Stimulated activated CD4-positive, alpha-beta T cell treated with anti-CD3 and anti-CD28 coated beads, Interleukin-12 subunit alpha, Interleukin-12 subunit beta, amount 100 ng/mL, for 48 hours (primary cell): ENCODE data around the gene PCNP.
A peak's percentile ranks its signal among the peaks of the same experiment; 100 is the strongest.
"Not testable (repeated sequence)": the region's sequence is repeated elsewhere in the genome, so short reads cannot be mapped to it uniquely, and the experiment has no call there.

ENCODE experiments used
- DNase-seq, 3 donors: peaks; one replicate each; pipeline ENCODE4 v3.0.0-alpha.2; 2020; ENCODE audit warnings: low read depth in 2 of 3, low spot score in 1 of 3

The PCNP gene

DNA sequence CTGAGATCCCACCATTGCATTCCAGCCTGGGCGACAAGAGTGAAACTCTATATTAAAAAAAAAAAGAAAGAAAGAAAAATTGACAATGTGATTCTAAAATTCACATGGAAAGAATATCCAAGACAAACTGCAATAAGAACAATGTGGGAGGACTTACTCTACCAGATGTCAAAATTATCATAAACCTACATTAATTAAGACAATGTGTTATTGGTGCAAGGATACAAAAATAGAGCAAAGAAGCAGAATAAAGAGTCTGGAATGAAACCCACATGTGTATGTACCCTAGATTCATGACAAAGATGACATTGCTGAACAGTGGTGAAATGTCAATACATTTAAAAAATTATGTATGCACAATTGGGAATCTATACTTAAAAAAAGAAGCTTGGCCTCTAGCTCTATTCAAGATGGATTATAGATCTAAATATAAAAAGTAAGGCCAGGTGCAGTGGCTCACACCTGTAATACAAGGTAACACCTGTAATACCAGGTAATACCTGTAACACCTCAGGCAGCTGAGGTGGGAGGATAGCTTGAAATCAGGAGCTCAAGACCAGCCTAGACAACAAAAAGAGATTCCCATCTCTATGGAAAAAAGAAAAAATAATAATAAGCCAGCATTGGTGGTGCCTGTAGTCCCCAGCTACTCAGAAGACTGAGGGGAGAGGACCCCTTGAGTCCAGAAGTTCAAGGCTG is 57.3 kb downstream of the PCNP start:
- no peak for DNase-seq

DNA sequence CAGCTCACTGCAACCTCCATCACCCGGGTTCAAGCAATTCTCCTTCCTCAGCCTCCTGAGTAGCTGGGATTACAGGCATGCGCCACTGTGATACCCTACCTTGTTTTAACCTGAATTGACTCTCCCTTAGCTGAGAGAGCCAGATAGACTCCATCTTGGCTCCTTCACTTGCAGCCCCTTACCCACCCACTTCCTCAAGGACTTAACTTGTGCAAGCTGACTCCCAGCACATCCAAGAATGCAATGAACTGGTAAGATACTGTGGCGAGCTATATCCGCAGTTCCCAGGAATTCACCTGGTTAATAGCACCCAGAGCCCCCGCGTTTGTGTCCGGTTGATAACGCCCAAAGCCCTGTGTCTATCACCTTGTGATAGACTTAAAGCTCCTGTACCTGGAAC is 58.0 kb downstream of the PCNP start:
- not testable (repeated sequence) for DNase-seq

DNA sequence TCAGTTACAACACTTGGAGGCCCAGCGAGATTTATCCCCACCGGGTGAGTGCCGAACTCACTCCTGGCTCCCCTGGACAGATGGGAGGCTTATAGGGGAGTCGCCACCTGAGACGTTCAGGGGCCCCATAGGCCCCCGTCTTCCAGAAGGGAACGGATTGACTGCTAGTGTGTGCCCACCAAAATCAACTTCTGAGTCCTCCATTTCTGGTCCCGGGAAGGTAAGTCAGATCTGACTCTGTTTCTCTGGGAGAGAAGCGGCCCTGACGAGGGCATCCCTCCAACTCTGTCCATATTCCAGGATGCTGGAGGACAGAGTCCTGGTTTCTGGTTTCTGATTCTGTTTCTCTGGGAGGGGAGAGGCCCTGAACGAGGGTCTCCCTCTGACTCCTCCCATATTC is 58.6 kb downstream of the PCNP start:
- no peak for DNase-seq

DNA sequence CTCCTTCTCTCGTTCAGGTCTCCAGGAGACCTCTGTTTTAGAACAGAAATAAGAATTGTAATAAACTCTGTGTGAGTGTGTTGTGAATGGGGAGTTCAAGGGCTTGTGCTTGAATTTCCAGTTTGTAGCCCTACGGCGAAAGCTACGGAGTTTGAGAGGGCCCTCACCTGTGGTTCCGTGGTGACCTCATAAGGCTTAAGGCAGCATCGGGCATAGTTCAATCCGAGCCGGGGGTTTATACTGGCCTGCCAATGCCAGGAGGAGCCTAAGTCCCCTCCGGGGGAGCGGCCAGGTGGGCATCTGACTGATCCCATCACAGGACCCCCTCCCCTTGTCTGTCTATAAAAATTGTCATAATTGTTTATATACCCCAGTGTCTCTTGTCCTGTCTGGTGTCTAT is 59.2 kb downstream of the PCNP start:
- DNase-seq, result no peak

DNA sequence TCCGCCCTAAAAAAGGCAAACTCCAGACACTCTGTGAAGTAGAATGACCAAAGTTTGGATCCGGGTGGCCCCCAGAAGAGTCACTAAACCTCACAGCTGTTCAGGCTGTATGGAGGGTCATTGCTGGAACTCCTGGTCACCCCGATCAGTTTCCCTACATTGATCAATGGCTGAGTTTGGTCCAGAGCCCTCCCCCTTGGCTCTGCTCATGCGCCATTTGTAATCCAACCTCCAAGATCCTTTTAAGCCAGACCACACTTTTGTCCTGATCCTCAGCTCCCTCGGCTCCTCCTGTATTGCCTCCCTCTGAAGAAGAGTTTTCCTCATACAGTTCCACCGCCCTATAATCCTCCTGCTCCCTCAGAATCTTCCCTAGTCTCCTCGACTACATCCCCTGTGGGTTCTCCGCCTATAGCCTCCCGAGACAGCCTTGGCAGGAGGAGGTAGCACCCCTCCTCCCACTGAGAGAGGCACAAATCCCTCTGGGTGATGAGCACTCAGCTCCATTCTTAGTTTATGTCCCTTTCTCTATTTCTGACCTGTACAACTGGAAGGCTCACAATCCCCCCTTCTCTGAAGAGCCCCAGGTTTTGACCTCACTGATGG is 60.7 kb downstream of the PCNP start:
- no peak for DNase-seq

DNA sequence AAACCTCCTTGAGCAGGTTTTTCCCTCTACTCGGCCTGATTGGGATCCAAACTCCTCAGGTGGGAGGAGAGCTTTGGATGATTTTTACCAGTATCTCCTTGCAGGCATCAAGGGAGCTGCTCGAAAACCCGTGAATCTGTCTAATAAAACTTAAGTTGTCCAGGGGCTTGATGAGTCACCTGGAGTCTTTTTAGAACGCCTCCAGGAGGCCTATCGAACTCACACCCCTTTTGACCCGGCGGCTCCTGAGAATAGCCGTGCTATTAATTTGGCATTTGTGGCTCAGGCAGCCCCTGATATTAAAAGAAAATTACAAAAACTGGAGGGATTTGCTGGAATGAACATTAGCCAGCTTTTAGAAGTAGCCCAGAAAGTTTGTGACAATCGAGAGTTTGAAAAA is 61.4 kb downstream of the PCNP start:
- no peak for DNase-seq

DNA sequence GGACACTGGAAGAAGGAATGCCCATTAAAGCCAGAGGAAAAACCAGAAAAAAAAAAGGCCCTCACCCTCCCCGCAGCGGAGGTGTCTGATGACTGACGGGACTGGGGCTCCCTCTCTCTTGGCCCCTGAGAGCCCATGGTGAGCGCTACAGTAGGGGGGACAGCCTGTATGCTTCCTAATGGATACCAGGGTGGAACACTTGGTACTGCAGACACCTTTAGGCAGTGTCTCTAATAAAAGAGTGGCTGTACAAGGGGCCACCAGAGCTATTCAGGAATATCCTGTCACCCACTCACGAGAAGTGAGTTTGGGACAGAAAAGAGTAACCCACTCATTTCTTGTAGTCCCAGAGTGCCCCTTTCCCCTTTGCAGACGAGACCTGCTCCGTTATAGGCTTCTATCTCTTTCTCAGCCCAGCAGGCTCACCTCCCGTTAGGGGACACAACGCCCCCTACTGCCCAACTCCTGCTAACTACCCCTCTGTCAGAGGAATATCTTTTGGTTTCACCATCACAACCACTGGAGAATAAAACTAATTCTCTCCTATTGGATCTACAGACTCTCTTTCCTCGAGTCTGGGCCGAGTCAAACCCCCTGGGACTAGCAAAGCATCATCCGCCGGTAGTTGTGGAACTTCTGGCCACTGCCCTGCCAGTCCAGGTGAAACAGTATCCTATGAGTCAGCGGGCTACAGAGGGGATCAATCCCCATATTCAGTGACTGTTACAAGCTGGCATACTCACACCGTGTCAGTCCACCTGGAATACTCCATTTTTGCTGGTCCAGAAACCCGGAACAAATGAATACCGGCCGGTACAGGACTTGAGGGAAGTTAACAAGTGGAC is 62.2 kb downstream of the PCNP start:
- DNase-seq, result peak; percentile 59 to 78 (median 63)

DNA sequence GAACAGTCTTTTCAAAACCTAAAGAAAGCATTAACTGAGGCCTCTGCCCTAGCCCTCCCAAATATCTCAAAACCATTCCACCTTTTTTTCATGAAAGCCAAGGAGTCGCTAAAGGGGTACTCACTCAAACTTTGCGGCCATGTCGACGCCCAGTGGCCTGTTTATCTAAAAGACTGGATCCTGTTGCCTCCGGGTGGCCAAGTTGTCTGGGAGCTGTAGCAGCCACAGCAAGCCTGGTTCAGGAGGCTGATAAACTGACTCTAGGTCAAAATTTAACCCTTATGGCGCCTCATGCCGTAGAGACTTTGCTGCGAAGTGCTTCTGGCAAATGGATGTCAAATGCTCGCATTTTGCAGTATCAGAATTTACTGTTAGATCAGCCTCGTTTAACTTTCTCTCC is 63.5 kb downstream of the PCNP start:
- no peak for DNase-seq

DNA sequence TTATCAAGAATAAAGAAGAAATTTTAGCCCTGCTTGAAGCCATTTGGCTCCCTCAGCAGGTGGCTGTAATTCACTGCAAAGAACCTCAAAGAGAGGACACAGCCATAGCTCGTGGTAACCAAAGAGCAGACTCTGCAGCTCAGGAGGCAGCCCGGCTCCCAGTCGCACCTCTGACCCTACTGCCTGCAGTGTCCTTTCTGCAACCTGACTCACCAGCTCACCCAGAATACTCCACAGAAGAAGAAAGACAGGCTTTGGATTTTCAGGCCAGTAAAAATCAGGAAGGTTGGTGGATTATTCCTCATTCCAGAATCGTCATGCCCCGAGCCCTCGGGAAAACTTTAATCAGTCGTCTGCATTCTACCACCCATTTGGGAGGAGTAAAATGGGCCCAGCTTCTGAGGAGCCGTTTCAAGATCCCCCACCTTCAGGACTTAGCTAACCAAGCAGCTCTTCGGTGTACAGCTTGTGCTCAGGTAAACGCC is 64.3 kb downstream of the PCNP start:
- no peak for DNase-seq

DNA sequence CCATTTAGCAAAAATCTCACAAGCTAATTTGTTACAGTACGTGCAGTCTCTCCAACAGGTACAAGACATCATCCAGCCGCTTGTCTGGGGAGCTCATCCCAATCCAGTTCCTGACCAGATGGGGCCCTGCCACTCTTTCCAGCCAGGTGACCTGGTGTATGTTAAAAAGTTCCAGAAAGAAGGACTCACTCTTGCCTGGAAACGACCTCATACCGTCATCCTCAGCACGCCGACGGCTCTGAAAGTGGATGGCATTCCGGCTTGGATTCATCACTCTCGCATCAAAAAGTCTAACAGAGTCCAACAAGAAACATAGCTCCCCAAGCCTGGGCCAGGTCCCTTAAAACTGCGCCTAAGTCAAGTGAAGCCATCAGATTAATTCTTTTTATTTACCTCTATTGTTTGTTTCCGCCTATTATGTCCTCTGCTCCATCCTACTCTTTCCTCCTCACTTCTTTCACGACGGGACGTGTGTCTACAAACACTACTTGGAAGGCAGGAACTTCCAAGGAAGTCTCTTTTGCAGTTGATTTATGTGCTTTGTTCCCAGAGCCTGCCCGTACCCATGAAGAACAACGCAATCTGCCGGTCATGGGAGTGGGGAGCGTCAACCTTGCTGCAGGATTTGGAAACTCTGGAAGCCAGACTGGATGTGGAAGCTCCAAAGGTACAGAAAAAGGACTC is 65.4 kb downstream of the PCNP start:
- DNase-seq, result no peak

DNA sequence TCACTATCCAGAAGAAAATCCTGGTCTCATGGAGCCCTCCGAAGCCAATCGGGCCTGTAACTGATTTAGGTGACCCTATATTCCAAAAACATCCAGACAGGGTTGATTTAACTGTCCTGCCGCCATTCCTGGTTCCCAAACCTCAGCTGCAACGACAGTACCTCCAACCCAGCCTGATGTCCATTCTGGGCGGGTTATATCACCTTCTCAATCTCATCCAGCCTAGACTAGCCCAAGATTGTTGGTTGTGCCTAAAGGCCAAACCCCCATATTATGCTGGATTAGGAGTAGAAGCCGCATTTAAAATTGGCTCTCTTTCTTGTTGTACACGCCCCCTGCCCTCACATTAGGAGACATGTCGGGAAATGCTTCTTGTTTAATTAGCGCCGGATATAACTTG is 66.3 kb downstream of the PCNP start:
- DNase-seq, result no peak

DNA sequence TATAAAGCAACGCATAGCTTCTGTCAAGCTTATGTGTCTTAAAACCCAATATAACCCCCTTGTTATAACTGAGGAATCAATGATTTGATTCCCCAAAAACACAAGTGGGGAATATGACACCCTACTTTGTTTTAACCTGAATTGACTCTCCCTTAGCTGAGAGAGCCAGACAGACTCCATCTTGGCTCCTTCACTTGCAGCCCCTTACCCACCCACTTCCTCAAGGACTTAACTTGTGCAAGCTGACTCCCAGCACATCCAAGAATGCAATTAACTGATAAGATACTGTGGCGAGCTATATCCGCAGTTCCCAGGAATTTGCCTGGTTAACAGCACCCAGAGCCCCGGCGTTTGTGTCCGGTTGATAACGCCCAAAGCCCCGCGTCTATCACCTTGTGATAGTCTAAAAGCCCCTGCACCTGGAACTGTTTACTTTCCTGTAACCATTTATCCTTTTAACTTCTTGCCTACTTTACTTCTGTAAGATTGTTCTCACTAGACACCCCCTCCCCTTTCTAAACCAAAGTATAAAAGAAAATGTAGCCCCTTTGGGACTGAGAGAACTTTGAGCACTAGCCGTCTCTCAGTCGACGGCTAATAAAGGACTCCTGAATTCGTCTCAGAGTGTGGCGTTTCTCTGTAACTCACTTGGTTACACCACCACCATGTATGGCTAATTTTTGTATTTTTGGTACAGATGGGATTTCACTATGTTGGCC is 67.6 kb downstream of the PCNP start:
- not testable (repeated sequence) for DNase-seq

DNA sequence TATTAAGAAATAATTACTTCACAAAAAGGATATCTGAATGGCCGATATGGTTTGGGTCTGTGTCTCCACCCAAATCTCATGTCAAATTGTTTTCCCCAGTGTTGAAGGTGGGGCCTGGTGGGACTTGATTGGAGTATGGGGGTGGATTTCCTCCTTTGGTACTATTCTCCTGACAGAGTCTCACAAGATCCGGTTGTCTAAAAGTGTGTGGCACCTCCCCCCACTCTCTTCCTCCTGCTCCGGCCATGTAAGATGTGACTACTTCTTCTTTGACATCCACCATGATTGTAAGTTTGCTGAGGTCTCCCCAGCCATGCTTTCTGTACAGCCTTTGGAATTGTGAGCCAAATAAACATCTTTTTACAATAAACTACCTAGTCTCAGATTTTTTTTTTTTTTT is 68.5 kb downstream of the PCNP start:
- no peak for DNase-seq

DNA sequence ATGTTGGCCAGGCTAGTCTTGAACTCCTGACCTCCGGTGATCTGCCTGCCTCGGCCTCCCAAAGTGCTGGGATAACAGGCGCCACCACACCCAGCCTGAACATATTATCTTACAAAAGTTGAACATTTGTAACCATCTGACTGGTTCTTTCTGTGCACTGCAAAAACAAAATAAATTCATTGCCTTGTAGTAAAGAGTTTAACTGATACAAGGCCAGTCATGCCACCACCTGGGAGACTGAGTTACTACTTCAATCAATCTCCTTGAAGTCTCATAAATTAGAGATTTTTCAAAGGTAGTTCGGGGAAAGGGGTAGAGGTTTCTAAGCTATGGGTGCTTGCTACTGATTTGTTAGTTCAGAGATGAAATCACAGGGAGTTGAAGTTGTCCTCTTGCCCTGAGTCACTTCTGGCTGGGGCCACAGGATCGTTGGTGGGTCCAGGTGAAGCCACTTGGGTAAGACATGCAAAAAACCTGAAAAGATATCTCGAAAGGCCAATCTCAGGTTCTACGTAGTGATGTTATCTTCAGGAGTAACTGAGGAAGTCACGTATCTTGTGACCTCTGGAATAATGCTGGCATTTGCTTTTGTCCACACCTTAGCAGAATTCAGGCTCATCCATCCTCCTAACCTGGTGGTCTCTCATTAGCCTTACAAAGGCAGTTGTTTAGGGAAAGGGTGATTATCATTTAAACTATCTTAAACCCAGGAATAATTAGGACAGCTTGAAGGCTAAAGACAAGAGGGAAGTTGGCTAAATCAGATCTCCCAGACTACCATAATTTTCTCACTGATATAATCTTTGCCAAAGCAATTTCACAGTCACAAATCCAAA is 69.2 kb downstream of the PCNP start:
- DNase-seq, result no peak
